H9 (cell line): ENCODE results near the gene PSMB3. TPM values are rescaled to one million over a fixed set of nuclear protein-coding genes. Genes with fewer than 3 reads are reported as not detected.

Source experiments
- DNase-seq: peaks from one replicate; pipeline ENCODE4 v3.0.0-alpha.2; 2017
- H2AFZ ChIP-seq: one replicate; pipeline ENCODE4 v1.6.1; 2013; ENCODE audit warnings: mild to moderate bottlenecking, low read length, control low read depth, moderate library complexity
- H2AK5ac ChIP-seq: 2 replicates; pipeline ENCODE4 v1.6.1; 2013; ENCODE audit warnings: low read length, control low read depth, mixed read lengths; ENCODE audit not compliant: insufficient read length
- H2BK120ac ChIP-seq: one replicate; pipeline ENCODE4 v1.6.1; 2013; ENCODE audit warnings: low read depth, mild to moderate bottlenecking, low read length, control low read depth, inconsistent platforms; ENCODE audit not compliant: poor library complexity, severe bottlenecking
- H2BK12ac ChIP-seq: 2 replicates; pipeline ENCODE4 v1.6.1; 2013; ENCODE audit warnings: low read length, control low read depth, mixed read lengths, low read depth; ENCODE audit not compliant: insufficient read length
- H2BK15ac ChIP-seq: 2 replicates; pipeline ENCODE4 v1.6.1; 2013; ENCODE audit warnings: low read depth, low read length, control low read depth
- H2BK20ac ChIP-seq: one replicate; pipeline ENCODE4 v1.6.1; 2013; ENCODE audit warnings: low read depth, mild to moderate bottlenecking, low read length, control low read depth, inconsistent platforms; ENCODE audit not compliant: poor library complexity, severe bottlenecking
- H2BK5ac ChIP-seq: 2 replicates; pipeline ENCODE4 v1.6.1; 2013; ENCODE audit warnings: low read length, control low read depth, mixed read lengths; ENCODE audit not compliant: insufficient read length
- H3K14ac ChIP-seq: 2 replicates; pipeline ENCODE4 v1.6.1; 2013; ENCODE audit warnings: low read length, control low read depth; ENCODE audit not compliant: insufficient read depth
- H3K18ac ChIP-seq: 2 replicates; pipeline ENCODE4 v1.6.1; 2013; ENCODE audit warnings: low read depth, mild to moderate bottlenecking, mixed read lengths, low read length, control low read depth; ENCODE audit not compliant: insufficient read length
- H3K23ac ChIP-seq: 2 replicates; pipeline ENCODE4 v1.6.1; 2013; ENCODE audit warnings: low read length, control low read depth, mixed read lengths, low read depth; ENCODE audit not compliant: insufficient read length
- H3K23me2 ChIP-seq: 2 replicates; pipeline ENCODE4 v1.6.1; 2013; ENCODE audit warnings: low read depth, mild to moderate bottlenecking, mixed read lengths, low read length, control low read depth; ENCODE audit not compliant: insufficient read length, poor library complexity, severe bottlenecking
- H3K27ac ChIP-seq: 2 replicates; pipeline ENCODE4 v1.5.1; 2013; ENCODE audit warnings: low read length, control low read depth, mixed read lengths, low read depth; ENCODE audit not compliant: insufficient read length
- H3K27me3 ChIP-seq: 2 replicates; pipeline ENCODE4 v1.6.1; 2013; ENCODE audit warnings: low read length, control low read depth, inconsistent platforms; ENCODE audit not compliant: insufficient read depth
- H3K4ac ChIP-seq: 2 replicates; pipeline ENCODE4 v1.6.1; 2013; ENCODE audit warnings: low read depth, mild to moderate bottlenecking, control low read depth, inconsistent platforms, low read length, moderate library complexity
- H3K4me1 ChIP-seq: 2 replicates; pipeline ENCODE4 v1.6.1; 2013; ENCODE audit warnings: low read length, control low read depth, inconsistent platforms; ENCODE audit not compliant: insufficient read depth
- H3K4me2 ChIP-seq: 2 replicates; pipeline ENCODE4 v1.6.1; 2013; ENCODE audit warnings: low read length, control low read depth, mixed read lengths; ENCODE audit not compliant: insufficient read length, insufficient read depth
- H3K56ac ChIP-seq: 2 replicates; pipeline ENCODE4 v1.6.1; 2013; ENCODE audit warnings: low read depth, mild to moderate bottlenecking, mixed read lengths, low read length, control low read depth; ENCODE audit not compliant: insufficient read length
- H3K79me1 ChIP-seq: 2 replicates; pipeline ENCODE4 v1.6.1; 2013; ENCODE audit warnings: low read depth, mild to moderate bottlenecking, moderate library complexity, low read length, control low read depth, inconsistent platforms; ENCODE audit not compliant: insufficient read depth, poor library complexity, severe bottlenecking
- H3K79me2 ChIP-seq: 2 replicates; pipeline ENCODE4 v1.6.1; 2013; ENCODE audit warnings: low read length, control low read depth, inconsistent platforms; ENCODE audit not compliant: insufficient read depth
- H3K9ac ChIP-seq: 2 replicates; pipeline ENCODE4 v1.6.1; 2013; ENCODE audit warnings: low read length, control low read depth, mixed read lengths; ENCODE audit not compliant: insufficient read length; ENCODE audit errors: extremely low read depth
- H3K9me3 ChIP-seq: one replicate; pipeline ENCODE4 v1.6.1; 2013; ENCODE audit warnings: low read depth, low read length, inconsistent platforms; ENCODE audit not compliant: control insufficient read depth
- H3T11ph ChIP-seq: one replicate; pipeline ENCODE4 v1.6.1; 2013; ENCODE audit warnings: mild to moderate bottlenecking, low read length, control low read depth, inconsistent platforms
- H4K20me1 ChIP-seq: one replicate; pipeline ENCODE4 v1.6.1; 2013; ENCODE audit not compliant: control insufficient read depth, insufficient read length, insufficient read depth
- H4K5ac ChIP-seq: 2 replicates; pipeline ENCODE4 v1.6.1; 2013; ENCODE audit warnings: low read depth, mild to moderate bottlenecking, mixed read lengths, low read length, control low read depth; ENCODE audit not compliant: insufficient read length
- H4K8ac ChIP-seq: replicated peaks from 2 replicates; pipeline ENCODE4 v1.6.1; 2013; ENCODE audit warnings: low read length, control low read depth, mixed read lengths, low read depth; ENCODE audit not compliant: insufficient read length
- H4K91ac ChIP-seq: 2 replicates; pipeline ENCODE4 v1.6.1; 2013; ENCODE audit warnings: low read depth, mild to moderate bottlenecking, moderate library complexity, mixed read lengths, low read length, control low read depth; ENCODE audit not compliant: insufficient read length
- H3K27ac Mint-ChIP-seq, 3 experiments: 2 replicates in 2 of 3; 3 replicates in 1 of 3; pipeline ENCODE4 v1.8.0; 2020 to 2021; ENCODE audit warnings: mixed read lengths in 3 of 3, mild to moderate bottlenecking in 1 of 3, moderate library complexity in 1 of 3
- H3K27me3 Mint-ChIP-seq: 2 replicates; pipeline ENCODE4 v1.8.0; 2021; ENCODE audit warnings: low read depth, mild to moderate bottlenecking, moderate library complexity, mixed read lengths
- H3K36me3 Mint-ChIP-seq, 3 experiments: 2 replicates in 2 of 3; 3 replicates in 1 of 3; pipeline ENCODE4 v1.8.0; 2020 to 2021; ENCODE audit warnings: low read depth in 3 of 3, mixed read lengths in 3 of 3; ENCODE audit not compliant: insufficient read depth in 1 of 3
- H3K4me1 Mint-ChIP-seq, 2 experiments: 2 replicates each; pipeline ENCODE4 v1.8.0; 2020; ENCODE audit warnings: mixed read lengths in 2 of 2
- H3K4me3 Mint-ChIP-seq, 2 experiments: 2 replicates in 1 of 2; 3 replicates in 1 of 2; pipeline ENCODE4 v1.8.0; 2020 to 2021; ENCODE audit warnings: mild to moderate bottlenecking in 2 of 2, mixed read lengths in 2 of 2, moderate library complexity in 1 of 2
- H3K9me3 Mint-ChIP-seq, 2 experiments: 2 replicates in 1 of 2; 3 replicates in 1 of 2; pipeline ENCODE4 v1.8.0; 2020; ENCODE audit warnings: mild to moderate bottlenecking in 2 of 2, mixed read lengths in 2 of 2, moderate library complexity in 1 of 2
- WGBS: extraction: QIAGEN DNeasy Blood & Tissue Kit; methylation state at CpG from one replicate; pipeline ENCODE4 v1.1.7; 2013; ENCODE audit warnings: missing lambda C conversion rate, low lambda C conversion rate, mixed read lengths; ENCODE audit not compliant: insufficient read length; ENCODE audit errors: extremely low coverage; 5-methylcytosine and 5-hydroxymethylcytosine counted together
- total RNA-seq: library from RNA; stranded (reverse); gene quantifications from 2 replicates; pipeline ENCODE4 v1.2.1, GENCODE V29; 2021
- TF ChIP-seq, protein P1 (sequence below): fragments of 200-600 bp; sonication (generic); conservative IDR thresholded peaks from 3 replicates; pipeline ENCODE4 v1.8.0; 2021; ENCODE audit warnings: antibody characterized with exemption, mild to moderate bottlenecking

PSMB3 gene
- total RNA-seq, 1 experiment from 2014 or later, result 242 TPM

DNA sequence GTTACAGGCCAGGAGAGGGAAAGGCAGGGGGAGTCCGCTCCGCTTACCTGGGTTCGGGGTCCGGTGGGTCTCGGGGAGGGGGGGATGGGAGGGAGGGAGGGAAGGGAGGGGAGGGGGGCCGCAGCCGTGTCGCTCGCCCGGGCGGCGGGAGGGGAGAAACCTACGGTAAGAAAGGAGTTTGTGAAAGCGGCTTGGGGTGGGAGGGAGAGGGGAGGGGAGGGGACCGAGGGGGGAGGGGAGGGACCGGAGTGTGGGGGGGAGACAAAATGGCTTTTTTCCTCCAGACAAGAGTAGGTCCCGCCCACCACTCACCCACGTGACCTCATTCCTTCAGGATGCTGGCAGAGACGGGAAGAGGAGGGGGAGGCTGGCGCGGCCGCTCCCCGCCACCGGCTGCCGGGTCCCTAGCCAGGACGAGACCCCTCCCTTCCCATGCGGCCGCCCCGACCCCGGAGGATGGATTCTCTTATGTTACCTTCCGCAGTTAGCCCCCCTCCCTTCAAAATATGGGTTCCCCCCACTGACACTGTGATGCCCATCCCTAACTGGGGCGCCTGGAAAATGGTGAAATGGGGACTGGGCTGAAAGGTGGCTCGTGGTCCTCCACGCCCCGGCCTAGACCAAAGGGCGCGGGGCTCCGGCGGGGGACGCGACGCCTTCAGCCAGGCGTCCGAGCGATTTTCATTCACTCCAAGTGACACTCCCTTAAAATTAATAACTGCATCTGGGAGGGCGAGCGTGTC lies 4.2 kb upstream of the PSMB3 start, which contains the start of gene PCGF2:
Gene PCGF2 (minus strand): TSS at position 188 of the 743 bp plus-strand sequence. CDS start 7,934 bp downstream, outside the sequence.
- Histone ChIP-seq H2BK20ac (no peak within 1 kb of the TSS), H3K9me3 (no peaks in the 10 kb centered on the region), H3K18ac (peak within 1 kb of the TSS; percentile 87), H2AFZ (no peak within 1 kb of the TSS), H3K23me2 (peaks cover 44% of the 10 kb centered on the region), H3T11ph (no peak within 1 kb of the TSS), H2BK15ac (no peak within 1 kb of the TSS), H3K14ac (peak within 1 kb of the TSS; percentile 89), H4K20me1 (no peaks in the 10 kb centered on the region), H2BK5ac (no peak within 1 kb of the TSS), H3K23ac (no peak within 1 kb of the TSS), H2BK12ac (no peak within 1 kb of the TSS), H3K4me1 (peaks cover 5% of the 10 kb centered on the region; the same call in 1 of the 2 replicates), H3K9ac (peak within 1 kb of the TSS; percentile 70), H3K4ac (no peak within 1 kb of the TSS), H4K8ac (no peak within 1 kb of the TSS), H3K27ac (no peak within 1 kb of the TSS), H4K5ac (no peak within 1 kb of the TSS), H2AK5ac (no peak within 1 kb of the TSS), H3K4me2 (peak within 1 kb of the TSS; percentile 98), H2BK120ac (no peak within 1 kb of the TSS), H3K79me1 (no peaks in the 10 kb centered on the region), H3K27me3 (no peaks in the 10 kb centered on the region), H3K56ac (no peak within 1 kb of the TSS), H4K91ac (no peak within 1 kb of the TSS), H3K79me2 (peaks cover 33% of the 10 kb centered on the region)
- peak; percentile 98 for DNase-seq
- peaks cover 2 to 18% (median 8%) of the 10 kb centered on the region in 3 experiments; a peak in 6 of 7 replicates for H3K36me3 Mint-ChIP-seq
- H3K27ac Mint-ChIP-seq, result peak within 1 kb of the TSS; percentile 79 to 95 (median 90); a peak in 4 of 7 replicates
- TF ChIP-seq, protein P1, sequence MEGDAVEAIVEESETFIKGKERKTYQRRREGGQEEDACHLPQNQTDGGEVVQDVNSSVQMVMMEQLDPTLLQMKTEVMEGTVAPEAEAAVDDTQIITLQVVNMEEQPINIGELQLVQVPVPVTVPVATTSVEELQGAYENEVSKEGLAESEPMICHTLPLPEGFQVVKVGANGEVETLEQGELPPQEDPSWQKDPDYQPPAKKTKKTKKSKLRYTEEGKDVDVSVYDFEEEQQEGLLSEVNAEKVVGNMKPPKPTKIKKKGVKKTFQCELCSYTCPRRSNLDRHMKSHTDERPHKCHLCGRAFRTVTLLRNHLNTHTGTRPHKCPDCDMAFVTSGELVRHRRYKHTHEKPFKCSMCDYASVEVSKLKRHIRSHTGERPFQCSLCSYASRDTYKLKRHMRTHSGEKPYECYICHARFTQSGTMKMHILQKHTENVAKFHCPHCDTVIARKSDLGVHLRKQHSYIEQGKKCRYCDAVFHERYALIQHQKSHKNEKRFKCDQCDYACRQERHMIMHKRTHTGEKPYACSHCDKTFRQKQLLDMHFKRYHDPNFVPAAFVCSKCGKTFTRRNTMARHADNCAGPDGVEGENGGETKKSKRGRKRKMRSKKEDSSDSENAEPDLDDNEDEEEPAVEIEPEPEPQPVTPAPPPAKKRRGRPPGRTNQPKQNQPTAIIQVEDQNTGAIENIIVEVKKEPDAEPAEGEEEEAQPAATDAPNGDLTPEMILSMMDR, result no peak
- no CpG with 5 or more reads among the region's 47 CpGs for WGBS
- peaks cover 45 to 49% of the 10 kb centered on the region in 2 experiments for H3K4me1 Mint-ChIP-seq
- peak within 1 kb of the TSS; percentile 97 for H3K4me3 Mint-ChIP-seq
- peaks cover 11% of the 10 kb centered on the region for H3K27me3 Mint-ChIP-seq
- H3K9me3 Mint-ChIP-seq, result peaks cover 0 to 3% of the 10 kb centered on the region in 2 experiments; a peak in 2 of 5 replicates
